Muscle of arm (tissue), 12 donors: ENCODE measurements around the gene MGAT5B. TPM values are rescaled to one million over a fixed set of nuclear protein-coding genes. Genes with fewer than 3 reads are reported as not detected.

Source experiments
- DNase-seq: peaks from one replicate; pipeline ENCODE4 v3.0.0-alpha.2; 2013
- polyA plus RNA-seq, 12 donors: library from polyadenylated mRNA; unstranded; fragments of 120-200 nt; gene quantifications; one replicate each; pipeline ENCODE4 v1.2.1, GENCODE V29; 2013; ENCODE audit not compliant: insufficient read length in 12 of 12

The MGAT5B gene
- polyA plus RNA-seq, 12 donors, result 0.48 to 1.5 (median 0.71) TPM; not detected in 2

- no peak for DNase-seq
Observed at GRCh38 chr17:76903631-76904030, 35.4 kb downstream of the MGAT5B start.

- no peak for DNase-seq
Observed at GRCh38 chr17:76904116-76904515, 35.9 kb downstream of the MGAT5B start.

GRCh38 chr17:76905036-76905435 lies 36.8 kb downstream of the MGAT5B start:
- no peak for DNase-seq

- no peak for DNase-seq
Observed at GRCh38 chr17:76905836-76906235, 37.6 kb downstream of the MGAT5B start.

GRCh38 chr17:76906463-76906862 lies 38.3 kb downstream of the MGAT5B start:
- DNase-seq, result no peak

GRCh38 chr17:76907352-76907751 lies 39.1 kb downstream of the MGAT5B start:
- DNase-seq, result no peak

- peak; percentile 59 for DNase-seq
Observed at GRCh38 chr17:76909971-76910760, 42.0 kb downstream of the MGAT5B start.

- DNase-seq, result no peak
Observed at GRCh38 chr17:76911299-76912017, 43.3 kb downstream of the MGAT5B start.

GRCh38 chr17:76912421-76913164 lies 44.4 kb downstream of the MGAT5B start:
- DNase-seq, result no peak

- DNase-seq, result no peak
Observed at GRCh38 chr17:76914937-76915336, 46.7 kb downstream of the MGAT5B start.

GRCh38 chr17:76915840-76916510 lies 47.8 kb downstream of the MGAT5B start:
- no peak for DNase-seq

GRCh38 chr17:76917829-76918228 lies 49.6 kb downstream of the MGAT5B start:
- DNase-seq, result peak; percentile 7

- DNase-seq, result no peak
Observed at GRCh38 chr17:76918811-76919210, 50.6 kb downstream of the MGAT5B start.

- no peak for DNase-seq
Observed at GRCh38 chr17:76920364-76921139, 52.3 kb downstream of the MGAT5B start.

GRCh38 chr17:76921340-76922036 lies 53.3 kb downstream of the MGAT5B start:
- DNase-seq, result no peak

GRCh38 chr17:76922084-76922483 lies 53.9 kb downstream of the MGAT5B start:
- DNase-seq, result no peak

GRCh38 chr17:76922967-76923366 lies 54.8 kb downstream of the MGAT5B start:
- no peak for DNase-seq

- no peak for DNase-seq
Observed at GRCh38 chr17:76923491-76923890, 55.3 kb downstream of the MGAT5B start.

- DNase-seq, result no peak
Observed at GRCh38 chr17:76924345-76925342, 56.4 kb downstream of the MGAT5B start.
